HG03354 (cell line): ENCODE measurements around the gene LPAR1.

ENCODE experiments used
- ATAC-seq: cut with Tn5 transposase; IDR thresholded peaks from one replicate; pipeline ENCODE4 v1.9.1; 2021; ENCODE audit warnings: mild to moderate bottlenecking; ENCODE audit not compliant: unreplicated experiment, poor library complexity, severe bottlenecking

Gene LPAR1

DNA sequence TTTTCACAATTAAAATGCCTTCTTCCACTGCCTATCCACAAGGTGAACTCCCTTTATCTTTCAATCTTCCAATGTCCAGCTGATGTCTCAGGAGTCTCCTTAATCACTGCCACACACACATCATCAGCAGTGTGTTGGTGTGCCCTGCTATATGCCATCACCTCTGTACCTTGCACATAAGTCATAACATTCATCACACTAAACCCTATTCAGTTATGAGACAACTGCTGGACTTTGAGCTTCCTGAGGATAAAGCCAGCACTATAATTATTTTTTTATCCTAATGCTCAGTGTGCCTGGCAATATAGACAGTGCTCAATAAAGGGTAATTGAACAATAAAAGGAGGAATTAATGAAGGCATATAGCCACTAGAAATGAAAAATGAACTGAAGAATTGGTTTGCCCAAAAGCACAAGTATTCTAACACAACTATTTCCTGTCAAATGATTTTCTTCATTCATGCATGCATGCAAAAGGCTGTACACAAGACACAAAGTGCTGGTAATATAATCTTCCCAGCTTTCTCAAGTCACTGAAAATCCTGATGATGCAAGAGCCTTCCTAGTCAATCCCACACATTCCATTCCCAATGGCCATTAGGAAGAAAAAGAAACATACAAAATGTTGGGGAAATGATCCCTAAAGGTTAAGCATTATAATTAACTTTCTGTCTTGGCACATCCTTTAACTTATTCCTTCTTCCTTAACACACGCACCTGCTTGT lies 32.4 kb downstream of the LPAR1 start:
- ATAC-seq: no peak

DNA sequence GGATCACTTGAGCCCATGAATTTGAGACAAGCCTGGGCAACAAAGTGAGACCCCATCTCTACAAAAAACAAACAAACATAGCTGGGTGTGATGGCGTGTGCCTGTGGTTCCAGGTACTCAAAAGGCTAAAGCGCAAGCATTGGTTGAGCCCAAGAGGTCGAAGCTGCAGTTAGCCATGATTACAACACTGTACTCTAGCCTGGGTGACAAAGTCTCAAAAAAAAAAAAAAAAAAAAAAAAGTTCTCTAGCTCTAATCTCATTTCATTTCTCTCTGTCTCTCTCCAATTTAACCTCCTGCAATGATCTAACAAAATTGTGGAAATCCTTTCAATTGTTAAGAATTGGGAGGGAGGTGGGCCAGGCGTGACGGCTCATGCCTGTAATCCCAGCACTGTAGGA lies 33.3 kb downstream of the LPAR1 start:
- no peak for ATAC-seq

DNA sequence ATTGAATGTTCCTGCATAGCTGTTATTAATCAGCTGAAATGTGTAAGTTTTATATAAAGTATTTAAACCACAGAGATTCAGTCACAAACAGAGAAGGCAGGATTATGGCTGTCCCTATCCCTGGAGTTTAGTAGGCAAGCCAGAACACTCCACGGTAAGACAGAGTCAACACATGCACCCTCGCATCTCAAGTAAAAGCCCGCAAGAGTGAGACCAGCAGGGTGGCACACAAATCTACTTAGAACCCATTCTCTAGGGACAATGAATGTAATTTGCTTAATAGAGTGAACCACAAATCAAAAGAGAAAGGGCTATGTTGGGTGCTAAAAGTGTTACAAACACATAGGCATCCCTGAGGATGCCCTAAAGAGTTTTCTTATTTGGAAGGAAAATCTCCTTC lies 35.1 kb downstream of the LPAR1 start:
- ATAC-seq: no peak

DNA sequence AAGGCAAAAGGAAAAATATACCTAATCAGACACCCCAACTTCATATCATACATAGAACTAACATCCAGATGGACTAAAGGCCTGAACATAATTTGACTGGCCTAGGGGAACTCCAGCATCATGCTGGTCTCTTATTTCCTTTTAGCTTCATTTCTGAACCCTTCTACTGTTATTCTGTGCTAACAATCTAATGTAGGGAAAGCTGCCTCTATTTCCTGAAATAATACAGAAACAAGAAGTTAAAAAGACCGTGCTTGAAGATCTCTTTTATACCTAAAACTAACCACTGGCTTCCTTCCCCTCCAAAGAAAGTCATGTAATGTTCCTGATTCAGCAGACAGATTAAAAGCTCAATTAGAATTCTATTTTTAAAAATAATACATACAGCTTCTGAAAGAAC lies 36.7 kb downstream of the LPAR1 start:
- ATAC-seq: no peak

DNA sequence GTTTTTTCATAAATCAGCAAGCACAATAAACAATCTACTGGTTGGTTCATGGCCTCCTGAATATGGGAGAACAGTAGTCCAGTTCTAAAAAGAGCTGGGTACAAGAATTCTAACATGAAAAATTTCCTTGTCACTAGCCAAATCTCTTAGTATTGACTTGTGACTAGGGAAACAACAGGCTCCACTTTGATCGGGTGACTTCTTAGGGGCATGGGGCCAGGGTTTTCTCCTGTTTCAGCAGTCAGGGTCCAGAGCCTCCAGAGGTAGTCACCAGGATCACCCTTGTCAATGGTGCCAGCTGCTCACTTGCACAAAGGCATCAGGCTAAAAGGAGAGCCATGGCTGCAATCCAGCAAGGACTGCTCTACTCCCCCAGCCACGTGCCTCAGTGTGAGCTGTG lies 38.1 kb downstream of the LPAR1 start:
- ATAC-seq: no peak

DNA sequence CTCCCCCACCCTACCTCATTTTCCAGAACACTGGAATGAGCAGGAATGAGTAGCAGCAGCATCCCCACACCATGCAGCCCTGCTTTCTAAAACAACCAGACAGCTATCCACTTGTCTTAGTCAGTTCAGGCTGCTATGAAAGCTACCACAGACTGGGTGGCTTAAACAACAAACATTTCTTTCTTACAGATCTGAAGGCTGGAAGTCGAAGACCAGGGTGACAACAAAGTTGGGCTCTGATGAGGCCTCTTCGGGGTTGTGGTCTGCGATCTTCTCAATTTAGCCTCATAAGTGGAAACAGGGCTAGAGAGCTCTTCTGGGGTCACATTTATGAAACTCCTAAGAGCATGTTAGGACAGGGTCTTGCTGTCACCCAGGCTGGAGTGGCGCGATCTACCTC lies 38.9 kb downstream of the LPAR1 start:
- ATAC-seq: no peak

DNA sequence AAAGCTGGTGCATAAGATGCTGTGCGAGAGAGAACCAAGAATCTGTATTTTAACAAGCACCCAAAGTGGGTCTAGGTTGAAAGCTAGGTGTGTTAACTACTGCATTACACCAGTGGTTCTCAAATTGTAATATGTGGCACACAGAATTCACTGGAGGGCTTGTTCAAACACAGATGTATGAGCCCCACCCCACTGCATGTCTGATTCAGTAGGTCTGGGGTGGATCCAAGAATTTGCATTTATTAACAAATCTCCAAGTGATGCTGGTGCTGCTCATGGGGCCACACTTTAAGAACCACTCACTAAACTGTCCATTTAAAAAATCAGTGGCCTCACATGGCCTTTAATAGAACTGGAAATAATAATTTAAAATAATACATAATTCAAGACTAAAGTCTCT lies 40.4 kb downstream of the LPAR1 start:
- no peak for ATAC-seq

DNA sequence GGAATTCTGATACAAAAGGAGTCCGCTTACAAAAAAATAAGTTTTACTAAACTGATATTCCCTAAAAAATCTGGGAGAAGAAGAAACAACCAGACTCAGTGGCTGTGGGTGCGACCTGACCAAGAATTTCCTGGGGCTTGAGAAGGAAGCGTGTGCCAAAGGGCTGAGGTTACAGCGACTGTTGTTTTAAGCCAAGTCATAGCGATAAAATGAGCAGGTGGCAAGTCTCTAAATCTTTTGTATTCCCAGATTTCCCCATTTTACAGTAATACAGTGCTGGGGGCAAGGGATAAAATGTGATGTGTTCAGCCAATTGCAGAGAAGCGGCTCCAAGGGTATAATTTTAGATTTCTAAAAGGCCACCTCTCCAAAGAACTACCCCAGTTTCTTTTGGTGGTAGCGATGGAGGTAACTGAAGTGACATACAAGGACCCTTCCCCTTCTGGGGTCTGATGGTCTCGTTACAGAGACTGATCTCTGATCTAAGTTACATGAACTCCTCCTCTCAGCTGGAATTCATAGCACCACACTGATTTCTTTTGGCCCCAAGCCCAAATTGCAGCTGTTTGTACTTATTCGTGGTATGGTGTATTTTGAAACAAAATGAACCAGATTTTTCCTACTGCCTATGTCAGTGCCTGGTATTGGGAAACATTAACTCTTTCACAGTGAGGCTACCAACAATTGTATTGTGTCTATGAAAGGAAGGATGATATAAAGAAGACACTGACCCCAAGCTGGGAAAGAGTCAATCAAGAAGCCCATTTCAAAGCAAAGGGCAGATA lies 41.6 kb downstream of the LPAR1 start:
- ATAC-seq: no peak

DNA sequence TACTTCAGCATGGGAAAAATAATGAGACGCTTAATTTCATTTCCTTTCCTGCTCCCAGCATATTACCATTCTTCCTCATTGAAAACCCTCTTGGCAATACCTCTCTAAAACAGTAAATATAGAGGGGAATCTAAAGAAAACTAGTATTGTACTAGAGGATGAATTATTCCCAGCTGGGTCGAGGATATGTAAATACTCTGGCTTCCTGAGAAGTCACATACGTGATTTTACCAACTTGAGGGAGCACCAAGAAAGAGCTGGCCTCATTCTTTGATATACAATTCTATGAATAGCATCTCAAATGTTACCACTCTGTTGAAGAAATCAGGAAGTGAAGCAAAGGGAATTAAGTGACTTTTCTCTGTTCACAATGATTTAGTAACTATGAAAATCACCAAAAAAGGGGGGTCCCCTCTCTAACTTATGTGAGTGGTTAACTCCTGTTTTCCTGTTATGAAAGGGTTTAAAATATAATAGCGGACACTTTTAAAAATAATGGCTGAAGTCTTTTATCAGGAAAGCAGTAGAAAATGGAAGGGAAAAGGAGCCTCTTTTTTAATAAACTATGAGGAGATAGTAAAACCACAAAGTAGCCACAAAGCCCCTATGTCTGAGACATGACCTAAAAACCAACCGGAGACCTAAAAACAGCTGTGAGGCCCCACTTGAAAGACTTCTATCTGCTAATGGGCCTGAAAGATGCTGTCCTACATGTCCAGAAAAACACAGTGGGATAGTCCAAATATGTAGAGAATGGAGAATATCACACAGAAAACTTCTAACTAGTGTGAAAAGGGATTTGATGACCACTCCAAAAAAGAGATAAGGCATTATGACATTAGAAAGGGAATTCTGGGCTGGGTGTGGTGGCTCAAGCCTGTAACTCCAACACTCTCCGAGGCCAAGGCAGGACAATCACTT lies 42.6 kb downstream of the LPAR1 start:
- ATAC-seq: no peak

DNA sequence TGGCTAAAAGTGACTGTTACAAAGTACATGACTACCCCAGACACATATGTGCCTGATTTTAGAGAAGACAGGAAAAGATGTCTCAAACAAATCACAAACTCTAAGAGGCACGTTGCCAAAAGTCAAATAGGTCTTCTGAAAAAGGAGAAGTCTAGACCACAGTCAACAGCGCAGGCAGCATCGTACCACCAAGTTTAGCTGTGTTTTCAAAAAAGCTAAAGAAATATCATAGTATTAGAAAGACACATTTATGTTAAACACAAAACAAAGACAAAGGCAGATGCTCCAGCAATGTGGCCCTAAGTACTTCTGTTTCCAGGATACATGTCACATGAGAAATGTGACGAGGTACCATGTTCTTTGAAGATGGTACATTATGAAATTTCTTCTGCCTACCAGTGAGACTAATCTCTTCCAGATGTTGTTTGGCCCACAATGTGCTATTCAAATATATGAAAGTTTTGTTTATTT lies 43.5 kb downstream of the LPAR1 start:
- ATAC-seq: no peak

DNA sequence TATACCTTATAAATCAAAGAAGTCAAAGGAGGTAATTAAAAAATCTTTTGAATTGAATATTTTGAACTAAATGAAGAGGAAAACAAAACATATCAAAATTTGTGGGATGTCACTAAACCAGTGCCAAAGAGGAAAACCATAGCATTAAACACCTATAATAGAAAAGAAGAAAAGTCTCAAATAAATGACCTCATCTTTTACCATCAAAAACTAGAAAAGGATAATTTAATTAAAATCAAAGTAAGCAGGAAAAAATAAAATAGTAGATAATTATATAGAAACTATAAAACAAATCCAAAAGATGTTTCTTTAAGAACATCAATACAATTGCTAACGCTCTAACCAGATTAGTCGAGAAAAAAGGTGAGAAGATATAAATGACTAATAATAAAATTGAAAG lies 47.8 kb downstream of the LPAR1 start:
- ATAC-seq: no peak

DNA sequence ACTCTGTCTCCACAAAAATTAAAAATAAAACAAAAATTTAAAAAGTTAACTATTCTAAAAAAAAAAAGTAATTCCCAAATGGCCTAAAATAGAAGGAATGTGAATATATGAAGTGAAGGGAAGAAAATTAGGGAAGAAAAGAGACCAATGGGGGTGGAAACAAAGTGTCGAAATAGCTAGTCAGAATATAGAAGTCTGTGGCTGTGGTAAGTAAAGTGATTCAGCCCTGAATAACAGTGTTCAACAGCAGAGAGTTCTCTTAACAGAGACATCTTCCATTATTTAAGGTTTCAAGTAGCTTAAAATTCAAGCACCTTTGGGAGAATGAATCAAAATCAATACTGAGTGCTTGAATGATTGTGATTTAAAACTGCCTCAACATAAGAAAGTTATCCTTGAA lies 51.7 kb downstream of the LPAR1 start:
- ATAC-seq: no peak

DNA sequence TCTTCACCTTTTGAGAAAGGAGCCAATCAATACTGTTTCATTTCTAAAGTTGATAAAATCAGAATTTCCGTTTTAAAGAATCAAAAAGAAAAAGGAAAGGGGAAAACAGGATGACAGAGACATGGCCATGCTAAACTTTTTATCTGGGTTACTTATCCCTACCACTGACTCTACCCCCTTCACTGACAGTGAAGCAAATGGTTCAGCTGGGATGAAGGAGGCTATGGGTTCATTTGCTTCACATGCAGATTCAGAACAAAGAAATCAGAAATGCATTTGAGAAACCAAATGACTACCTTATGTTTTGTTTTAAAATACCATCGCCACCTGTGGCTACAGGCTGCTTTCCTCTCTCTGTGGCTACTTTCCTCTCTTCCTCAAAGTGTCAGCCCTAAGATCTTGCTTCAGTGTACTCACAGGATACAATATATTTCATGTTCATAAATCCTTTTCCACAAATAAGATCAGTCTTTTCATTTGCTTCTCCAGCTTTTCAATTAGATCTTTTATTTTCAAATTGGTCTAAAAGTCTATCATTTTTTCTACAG lies 53.3 kb downstream of the LPAR1 start:
- no peak for ATAC-seq

DNA sequence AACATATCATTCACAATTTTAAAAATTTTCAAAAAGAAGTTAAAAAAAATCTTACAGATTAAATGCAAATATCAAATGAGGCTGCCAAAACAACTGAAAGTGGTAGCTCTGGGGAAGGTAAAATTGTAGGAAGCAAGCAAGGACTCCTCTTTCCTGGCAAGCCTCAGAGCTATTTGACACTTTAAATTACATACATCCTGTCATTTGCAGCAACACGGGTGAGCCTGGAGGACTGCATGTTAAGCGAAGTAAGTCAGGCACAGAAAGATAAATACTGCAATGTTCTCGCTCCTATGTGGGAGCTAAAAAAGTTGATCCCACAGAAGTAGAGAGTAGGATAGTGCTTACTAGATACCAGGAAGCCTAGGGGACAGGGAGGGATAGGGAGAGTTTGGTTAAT lies 58.0 kb downstream of the LPAR1 start:
- ATAC-seq: no peak

DNA sequence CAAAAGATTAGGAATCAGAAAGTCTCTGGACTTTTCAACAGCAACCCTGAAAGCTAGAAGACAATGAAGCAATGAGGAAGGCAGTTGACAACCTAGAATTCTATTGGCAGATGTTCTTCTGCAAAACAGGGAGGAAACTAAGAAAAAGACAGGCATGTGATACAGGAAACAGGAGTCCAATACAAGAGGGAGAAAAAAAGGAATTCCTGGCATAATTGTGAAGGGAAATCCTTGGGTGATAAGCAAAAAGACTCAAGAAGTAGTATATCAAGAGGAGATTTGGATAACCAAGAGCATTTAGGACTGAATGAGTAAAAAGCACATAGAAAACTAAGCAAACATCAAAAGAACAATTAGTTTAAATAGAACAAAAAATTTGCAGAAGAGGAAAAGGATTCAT lies 58.6 kb downstream of the LPAR1 start:
- ATAC-seq: no peak

DNA sequence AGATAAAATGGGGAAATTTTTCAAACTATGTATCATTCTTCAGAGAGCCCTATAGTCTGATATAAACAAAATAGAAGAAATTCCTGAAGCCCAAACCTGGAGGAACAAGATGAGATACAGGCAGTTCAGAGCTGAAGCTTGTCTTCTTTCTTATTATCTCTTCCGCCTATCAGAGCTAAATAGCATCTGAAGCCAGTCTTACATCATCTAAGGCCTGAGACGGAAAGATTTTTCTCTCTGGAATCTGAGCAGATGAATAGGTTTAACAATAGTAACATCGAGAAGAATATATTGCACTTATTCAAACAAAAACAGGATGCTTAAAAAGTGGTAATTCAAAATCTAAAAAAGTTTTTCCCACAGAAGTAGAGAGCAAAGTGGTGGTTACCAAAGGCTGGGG lies 59.8 kb downstream of the LPAR1 start:
- ATAC-seq: no peak

DNA sequence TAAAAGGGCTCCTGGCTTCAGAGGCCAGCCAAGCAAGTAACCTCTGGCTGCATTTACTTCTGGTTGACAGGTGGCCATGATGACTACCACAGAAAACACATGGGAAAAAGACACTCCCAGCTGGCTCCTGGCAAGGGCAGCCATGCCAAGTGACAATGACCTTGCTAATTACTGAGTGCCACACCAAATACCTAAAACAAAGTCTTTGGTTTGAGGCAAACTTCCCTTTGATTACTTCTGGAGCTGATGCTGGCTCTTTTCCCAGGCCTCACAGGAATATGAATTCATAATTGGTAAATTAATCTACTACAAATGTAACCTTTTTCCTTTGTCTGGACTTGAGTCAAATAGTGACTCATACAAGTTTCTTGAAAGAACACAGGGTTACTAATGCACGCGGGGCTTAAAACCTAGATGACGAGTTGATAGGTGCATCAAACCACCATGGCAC lies 61.0 kb downstream of the LPAR1 start:
- no peak for ATAC-seq

DNA sequence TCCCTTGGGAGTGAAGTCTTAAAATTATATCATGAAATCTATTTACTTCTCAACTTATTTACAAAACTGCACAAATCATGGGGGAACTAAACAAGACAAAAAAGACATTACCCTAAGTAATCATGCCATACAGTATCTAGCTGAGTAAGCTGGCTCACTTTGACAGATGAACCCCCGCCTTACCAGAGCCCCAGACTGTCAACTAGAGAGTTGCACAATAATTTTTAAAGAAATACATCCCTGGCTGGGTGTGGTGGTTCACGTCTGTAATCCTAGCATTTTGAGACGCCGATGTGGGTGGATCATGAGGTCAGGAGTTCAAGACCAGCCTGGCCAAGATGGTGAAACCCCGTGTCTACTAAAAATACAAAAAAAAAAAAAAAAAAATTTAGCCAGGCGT lies 62.3 kb downstream of the LPAR1 start:
- no peak for ATAC-seq

DNA sequence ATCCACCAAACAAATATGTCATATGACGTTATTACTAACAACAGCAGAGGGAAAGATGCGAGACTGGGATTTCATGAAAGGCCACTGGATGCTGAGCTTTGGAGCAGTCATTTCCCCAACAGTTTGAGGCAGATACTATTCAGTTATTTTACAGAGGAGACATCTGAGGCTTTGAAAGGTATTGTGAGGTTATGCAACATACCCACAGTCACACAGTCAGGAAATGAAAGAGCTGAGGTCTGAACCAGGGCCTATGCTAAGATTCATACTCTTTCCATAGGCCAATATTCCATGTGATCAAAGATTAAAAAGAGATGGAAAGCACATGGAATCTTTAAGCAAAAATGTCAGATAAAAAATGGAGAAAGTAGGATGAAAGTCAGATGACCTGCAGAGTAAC lies 63.0 kb downstream of the LPAR1 start:
- ATAC-seq: no peak

DNA sequence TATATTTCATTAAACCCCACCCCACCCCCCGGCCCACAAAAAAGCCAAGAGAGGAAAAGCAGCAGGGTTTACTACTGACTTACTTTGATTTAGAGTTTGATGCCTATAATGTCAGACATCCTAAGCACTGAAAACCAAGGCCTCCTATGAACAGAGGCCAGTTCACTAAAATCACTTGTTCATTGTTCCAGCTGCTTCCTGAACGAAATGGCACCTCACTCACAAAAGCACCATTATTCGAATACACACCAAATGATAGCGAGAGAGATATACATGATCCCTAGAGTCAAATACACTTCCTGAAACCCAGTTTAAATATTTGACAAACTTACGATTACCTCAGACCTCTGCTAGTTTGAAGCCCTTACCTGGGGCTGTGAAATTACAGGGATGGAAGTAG lies 66.6 kb downstream of the LPAR1 start:
- ATAC-seq: no peak
